ENCODE measurements around the gene IL20. TPM values are rescaled to one million over a fixed set of nuclear protein-coding genes. Genes with fewer than 3 reads are reported as not detected.
A peak's percentile ranks its signal among the peaks of the same experiment; 100 is the strongest.

IL20 gene
- total and polyA plus RNA-seq, 2 of the 13 experiments (the other 11 are each of a cell fraction or from before 2014, with no cell fraction given), result 0.05 TPM; not detected in 1

DNA sequence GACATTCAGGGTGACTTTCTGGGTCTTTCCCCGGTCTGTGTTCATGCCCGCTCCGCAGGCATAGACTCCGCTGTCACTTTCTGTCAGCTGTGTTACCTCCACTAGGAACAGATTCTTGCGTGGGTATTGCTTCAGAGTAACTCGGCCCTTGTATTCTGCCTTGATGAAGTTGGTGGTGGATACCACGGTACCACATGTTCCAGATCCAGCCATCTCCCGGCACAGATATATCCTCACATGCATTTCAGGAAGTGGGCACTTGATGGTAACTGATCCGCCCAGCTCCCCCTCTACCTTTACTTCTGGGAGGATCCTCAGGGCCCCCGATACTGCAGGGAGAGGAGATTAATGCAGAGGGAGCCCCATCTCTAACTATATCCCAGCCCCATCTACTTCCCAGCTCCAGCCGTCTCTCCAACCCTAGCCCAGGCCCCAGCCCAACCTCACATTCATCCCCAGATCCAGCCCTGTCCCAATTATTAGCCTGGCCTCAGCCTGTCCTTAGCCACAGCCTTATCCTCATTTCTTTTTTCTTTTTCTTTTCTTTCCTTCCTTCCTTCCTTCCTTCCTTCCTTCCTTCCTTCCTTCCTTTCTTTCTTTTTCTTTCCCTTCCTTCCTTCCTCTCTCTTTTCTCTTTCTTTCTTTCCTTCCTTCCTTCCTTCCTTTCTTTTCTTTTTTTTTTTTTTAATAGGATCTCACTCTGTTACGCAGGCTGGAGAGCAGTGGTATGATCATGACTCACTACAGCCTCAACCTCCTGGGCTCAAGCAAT is 48.5 kb downstream of the IL20 start (continued):
- TF ChIP-seq, protein P1, sequence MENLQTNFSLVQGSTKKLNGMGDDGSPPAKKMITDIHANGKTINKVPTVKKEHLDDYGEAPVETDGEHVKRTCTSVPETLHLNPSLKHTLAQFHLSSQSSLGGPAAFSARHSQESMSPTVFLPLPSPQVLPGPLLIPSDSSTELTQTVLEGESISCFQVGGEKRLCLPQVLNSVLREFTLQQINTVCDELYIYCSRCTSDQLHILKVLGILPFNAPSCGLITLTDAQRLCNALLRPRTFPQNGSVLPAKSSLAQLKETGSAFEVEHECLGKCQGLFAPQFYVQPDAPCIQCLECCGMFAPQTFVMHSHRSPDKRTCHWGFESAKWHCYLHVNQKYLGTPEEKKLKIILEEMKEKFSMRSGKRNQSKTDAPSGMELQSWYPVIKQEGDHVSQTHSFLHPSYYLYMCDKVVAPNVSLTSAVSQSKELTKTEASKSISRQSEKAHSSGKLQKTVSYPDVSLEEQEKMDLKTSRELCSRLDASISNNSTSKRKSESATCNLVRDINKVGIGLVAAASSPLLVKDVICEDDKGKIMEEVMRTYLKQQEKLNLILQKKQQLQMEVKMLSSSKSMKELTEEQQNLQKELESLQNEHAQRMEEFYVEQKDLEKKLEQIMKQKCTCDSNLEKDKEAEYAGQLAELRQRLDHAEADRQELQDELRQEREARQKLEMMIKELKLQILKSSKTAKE (CRISPR knock-in tag; IDR thresholded peaks at IDR 0.05; ENCODE audit: borderline replicate concordance), result no peak
- no peak for TF ChIP-seq RFX3 (CRISPR knock-in tag; IDR thresholded peaks at IDR 0.05)

DNA sequence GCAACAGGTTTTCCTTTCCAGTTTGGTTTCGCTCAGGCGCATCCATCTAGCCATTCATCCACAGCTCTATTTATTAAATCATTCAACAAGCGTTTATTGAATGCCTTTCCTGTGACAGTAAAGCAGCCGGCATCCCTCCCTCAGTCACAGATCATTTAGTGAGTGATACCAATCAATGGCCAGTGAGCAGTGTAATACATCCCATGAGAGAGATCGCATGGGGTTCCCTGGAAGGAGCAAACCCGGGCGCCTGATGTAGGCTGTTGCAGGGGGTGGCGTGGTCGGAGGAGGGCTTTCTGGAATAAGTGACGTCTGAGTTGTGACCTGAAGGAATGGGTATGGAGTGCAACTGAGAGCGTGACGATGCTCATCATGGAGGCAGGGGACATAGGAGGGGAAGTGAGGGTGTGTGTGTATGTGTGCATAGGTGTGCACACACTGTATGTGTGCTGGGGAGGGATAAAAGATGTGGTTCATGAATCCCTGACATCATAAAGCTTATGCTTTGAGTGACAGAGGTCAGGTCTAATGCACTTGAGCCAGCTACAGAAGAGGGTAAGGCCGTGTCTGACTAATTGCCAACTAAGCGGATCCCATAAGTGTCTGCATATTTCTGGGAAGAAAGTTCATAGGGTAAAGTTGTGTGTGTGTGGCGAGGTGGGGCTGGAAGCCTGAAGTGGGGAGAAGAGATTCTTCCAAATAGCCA is 49.8 kb downstream of the IL20 start:
- Histone ChIP-seq H4K20me1 (ENCODE audit: insufficient read depth, low read length) (no peaks in the 10 kb centered on the region), H3K27me3 (ENCODE audit: control insufficient read depth in 1 of 2, insufficient read depth in 2 of 2, low read length in 2 of 2) (peaks cover 3 to 29% of the 10 kb centered on the region in 2 experiments), H3K9me3 (ENCODE audit: low read length) (no peaks in the 10 kb centered on the region), H3K36me3 (replicated peaks in 1 of 2; ENCODE audit: control insufficient read depth in 1 of 2, insufficient read depth in 2 of 2, low read length in 2 of 2) (no peaks in the 10 kb centered on the region), H3K79me2 (ENCODE audit: insufficient read depth, low read length) (no peaks in the 10 kb centered on the region), H3K9ac (ENCODE audit: insufficient read depth, low read depth, low read length) (no peak overlapping the region), H2AFZ (ENCODE audit: low read length) (no peak overlapping the region), H3K27ac (ENCODE audit: extremely low read length, insufficient read depth, low read length) (no peak overlapping the region), H3K4me2 (ENCODE audit: low read depth, low read length) (no peak overlapping the region), H3K4me1 (ENCODE audit: insufficient read depth, low read length) (no peaks in the 10 kb centered on the region), H3K4me3 (replicated peaks in 1 of 3; ENCODE audit: insufficient read depth in 1 of 3, low read depth in 2 of 3, low read length in 3 of 3) (no peak overlapping the region)
- no peak for FAIRE-seq
- intact Hi-C loops (cut with micrococcal nuclease; ENCODE audit: unreplicated experiment), result no loop called here
- no peak for ATAC-seq
- TF ChIP-seq EZH2 (conservative IDR thresholded peaks at IDR 0.05; ENCODE audit: low read depth, low read length) (no peak), CREB1 (IDR thresholded peaks at IDR 0.05) (peak; percentile 21; the same call in 1 of the 2 replicates), CREB1 (CRISPR knock-in tag; IDR thresholded peaks at IDR 0.05) (no peak)
- in situ Hi-C loops (cut with HindIII; ENCODE audit: extremely low pct_ligation_motif_present, low pct_unique_long_range_greater_than_20kb), result loop anchor here (25.0 kb wide), 1 partner anchor 278 kb away; the partner anchor contains the start of gene DYRK3
- BruUV-seq (replicated peaks), result no TSS peak
- ChIA-PET POLR2A (no interaction called here), CTCF (ENCODE audit: low intra/inter-chr PET ratio, low total read pairs) (no interaction called here)
- DNase-seq (ENCODE audit: low spot score), result no peak
- WGBS (ENCODE audit: low lambda C conversion rate), result 34% methylated on average over 15 of the region's 15 CpGs
